ENCODE data around the gene NELL1. TPM values are rescaled to one million over a fixed set of nuclear protein-coding genes. Genes with fewer than 3 reads are reported as not detected.

The NELL1 gene
- total RNA-seq, 2 experiments from 2014 or later = not detected

DNA sequence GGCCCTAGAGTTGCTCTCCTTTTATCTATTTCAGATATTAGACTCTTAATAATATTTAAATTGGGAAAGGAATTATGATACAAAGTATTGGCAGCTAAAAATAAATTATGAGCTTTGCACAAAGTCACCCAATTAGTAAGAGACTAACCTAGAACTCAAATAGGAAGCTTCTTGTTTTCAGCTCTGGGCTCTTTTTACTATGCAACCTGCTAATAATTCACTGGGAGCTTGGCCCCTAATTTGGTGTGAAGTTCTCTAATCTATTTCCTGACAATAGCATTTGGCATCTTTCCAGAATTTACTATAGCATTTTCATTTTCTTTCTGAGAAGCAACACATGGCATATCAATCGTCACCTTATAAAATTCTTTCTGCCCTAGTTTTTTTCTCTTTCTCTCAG, 795.8 kb downstream of the NELL1 start:
- Mint-ChIP-seq H3K4me3 (no peak overlapping the region), H3K36me3 (ENCODE audit: low read depth) (no peaks in the 10 kb centered on the region), H3K27ac (no peak overlapping the region), H3K27me3 (no peaks in the 10 kb centered on the region), H3K9me3 (peaks cover 6% of the 10 kb centered on the region), H3K4me1 (ENCODE audit: low read depth) (no peaks in the 10 kb centered on the region)
- no peak for ATAC-seq (ENCODE audit: poor library complexity)
- H3K4me3 ChIP-seq (ENCODE audit: low read length) = no peak overlapping the region
- no peaks in the 10 kb centered on the region for H3K4me1 ChIP-seq (ENCODE audit: insufficient read depth, low read length)
- ChIA-PET CTCF (no interaction called here), POLR2A (no interaction called here)
- no peaks in the 10 kb centered on the region for H3K27me3 ChIP-seq (ENCODE audit: control insufficient read depth in 1 of 2, insufficient read depth in 2 of 2, low read length in 2 of 2)
- H3K27ac ChIP-seq (ENCODE audit: low read depth in 1 of 2, low read length in 2 of 2) = no peak overlapping the region
- H3K9me3 ChIP-seq (ENCODE audit: control insufficient read depth in 1 of 2, insufficient read depth in 1 of 2, low read length in 2 of 2) = no peaks in the 10 kb centered on the region
- no peaks in the 10 kb centered on the region for H3K36me3 ChIP-seq (ENCODE audit: insufficient read depth, low read length)
- TF ChIP-seq, protein P1, sequence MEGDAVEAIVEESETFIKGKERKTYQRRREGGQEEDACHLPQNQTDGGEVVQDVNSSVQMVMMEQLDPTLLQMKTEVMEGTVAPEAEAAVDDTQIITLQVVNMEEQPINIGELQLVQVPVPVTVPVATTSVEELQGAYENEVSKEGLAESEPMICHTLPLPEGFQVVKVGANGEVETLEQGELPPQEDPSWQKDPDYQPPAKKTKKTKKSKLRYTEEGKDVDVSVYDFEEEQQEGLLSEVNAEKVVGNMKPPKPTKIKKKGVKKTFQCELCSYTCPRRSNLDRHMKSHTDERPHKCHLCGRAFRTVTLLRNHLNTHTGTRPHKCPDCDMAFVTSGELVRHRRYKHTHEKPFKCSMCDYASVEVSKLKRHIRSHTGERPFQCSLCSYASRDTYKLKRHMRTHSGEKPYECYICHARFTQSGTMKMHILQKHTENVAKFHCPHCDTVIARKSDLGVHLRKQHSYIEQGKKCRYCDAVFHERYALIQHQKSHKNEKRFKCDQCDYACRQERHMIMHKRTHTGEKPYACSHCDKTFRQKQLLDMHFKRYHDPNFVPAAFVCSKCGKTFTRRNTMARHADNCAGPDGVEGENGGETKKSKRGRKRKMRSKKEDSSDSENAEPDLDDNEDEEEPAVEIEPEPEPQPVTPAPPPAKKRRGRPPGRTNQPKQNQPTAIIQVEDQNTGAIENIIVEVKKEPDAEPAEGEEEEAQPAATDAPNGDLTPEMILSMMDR (IDR thresholded peaks at IDR 0.05) = no peak
- intact Hi-C loops (cut with DNase I, micrococcal nuclease) = no loop called here
- no peak for DNase-seq

DNA sequence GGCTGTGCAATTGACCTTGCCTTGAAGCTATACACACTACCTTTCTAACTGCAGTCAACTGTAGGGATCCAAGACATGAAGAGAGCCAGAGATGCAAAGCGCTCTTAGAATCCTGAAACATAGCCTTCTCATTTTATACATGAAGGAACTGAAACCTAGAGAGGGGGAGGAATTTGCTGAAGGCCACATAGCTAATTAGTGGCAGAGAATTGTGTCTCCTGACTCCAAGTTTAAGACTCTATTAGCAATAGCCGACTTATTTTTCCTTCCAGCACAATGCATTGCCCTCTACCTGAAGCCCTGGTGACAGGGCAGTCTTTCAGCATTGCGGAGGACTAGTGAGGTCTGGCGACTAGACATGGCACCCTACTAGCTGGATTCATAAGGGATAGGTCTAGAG, 796.5 kb downstream of the NELL1 start:
- Histone ChIP-seq H3K36me3 (ENCODE audit: insufficient read depth, low read length) (no peaks in the 10 kb centered on the region), H3K4me1 (ENCODE audit: insufficient read depth, low read length) (no peaks in the 10 kb centered on the region), H3K9me3 (ENCODE audit: control insufficient read depth in 1 of 2, insufficient read depth in 1 of 2, low read length in 2 of 2) (no peaks in the 10 kb centered on the region), H3K27ac (ENCODE audit: low read depth in 1 of 2, low read length in 2 of 2) (no peak overlapping the region), H3K27me3 (ENCODE audit: control insufficient read depth in 1 of 2, insufficient read depth in 2 of 2, low read length in 2 of 2) (no peaks in the 10 kb centered on the region), H3K4me3 (ENCODE audit: low read length) (no peak overlapping the region)
- Mint-ChIP-seq H3K27ac (no peak overlapping the region), H3K9me3 (peaks cover 6% of the 10 kb centered on the region), H3K4me3 (no peak overlapping the region), H3K27me3 (no peaks in the 10 kb centered on the region), H3K4me1 (ENCODE audit: low read depth) (no peaks in the 10 kb centered on the region), H3K36me3 (ENCODE audit: low read depth) (no peaks in the 10 kb centered on the region)
- POLR2A ChIA-PET = no interaction called here
- intact Hi-C loops (cut with DNase I, micrococcal nuclease) = no loop called here
- TF ChIP-seq, protein P1 (IDR thresholded peaks at IDR 0.05) = no peak
- CTCF ChIA-PET = no interaction called here
- ATAC-seq (ENCODE audit: poor library complexity) = no peak
- DNase-seq = no peak

DNA sequence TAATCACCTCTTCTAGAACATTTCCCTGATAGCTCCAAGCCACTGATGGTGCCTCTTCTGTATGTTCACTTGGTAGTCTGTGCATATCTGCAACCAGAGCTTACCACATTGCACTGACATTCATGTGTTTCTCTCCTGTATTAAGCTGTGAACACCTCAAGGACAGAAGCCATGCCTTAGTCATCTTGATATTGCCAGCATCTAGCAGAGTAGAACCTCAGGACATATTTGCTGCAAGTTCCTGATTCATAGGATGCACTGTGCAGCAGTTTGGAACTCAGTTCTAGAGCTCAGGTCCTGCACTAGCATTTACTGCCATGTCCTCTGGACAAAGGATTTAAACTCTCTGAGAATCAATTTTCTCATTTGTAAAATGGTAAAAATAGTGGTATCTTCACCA, 801.1 kb downstream of the NELL1 start:
- Mint-ChIP-seq H3K36me3 (ENCODE audit: low read depth) (no peaks in the 10 kb centered on the region), H3K27me3 (no peaks in the 10 kb centered on the region)

More for the DNA sequence above, 801.1 kb downstream of the NELL1 start:
- Histone ChIP-seq H3K9me3 (ENCODE audit: control insufficient read depth in 1 of 2, insufficient read depth in 1 of 2, low read length in 2 of 2) (no peaks in the 10 kb centered on the region), H3K27me3 (ENCODE audit: control insufficient read depth in 1 of 2, insufficient read depth in 2 of 2, low read length in 2 of 2) (no peaks in the 10 kb centered on the region), H3K4me3 (ENCODE audit: low read length) (no peak overlapping the region), H3K27ac (ENCODE audit: low read depth in 1 of 2, low read length in 2 of 2) (no peak overlapping the region), H3K4me1 (ENCODE audit: insufficient read depth, low read length) (no peaks in the 10 kb centered on the region), H3K36me3 (ENCODE audit: insufficient read depth, low read length) (no peaks in the 10 kb centered on the region)
- Mint-ChIP-seq H3K4me3 (no peak overlapping the region), H3K27ac (no peak overlapping the region), H3K9me3 (peaks cover 7% of the 10 kb centered on the region), H3K4me1 (ENCODE audit: low read depth) (no peaks in the 10 kb centered on the region)
- POLR2A ChIA-PET = no interaction called here
- CTCF ChIA-PET = no interaction called here
- TF ChIP-seq, protein P1 (IDR thresholded peaks at IDR 0.05) = no peak
- intact Hi-C loops (cut with DNase I, micrococcal nuclease) = no loop called here
- DNase-seq (no peak), ATAC-seq (ENCODE audit: poor library complexity) (no peak)
